Activated T-cell treated with anti-CD3 and anti-CD28 coated beads, Interleukin-2, amount 50 U/mL, for 1 hour (primary cell): ENCODE measurements around the gene CBS.
"Not testable (repeated sequence)": the region's sequence is repeated elsewhere in the genome, so short reads cannot be mapped to it uniquely, and the experiment has no call there.

Source experiments
- DNase-seq: peaks from one replicate; pipeline ENCODE4 v3.0.0-alpha.2; 2020

The CBS gene

DNA sequence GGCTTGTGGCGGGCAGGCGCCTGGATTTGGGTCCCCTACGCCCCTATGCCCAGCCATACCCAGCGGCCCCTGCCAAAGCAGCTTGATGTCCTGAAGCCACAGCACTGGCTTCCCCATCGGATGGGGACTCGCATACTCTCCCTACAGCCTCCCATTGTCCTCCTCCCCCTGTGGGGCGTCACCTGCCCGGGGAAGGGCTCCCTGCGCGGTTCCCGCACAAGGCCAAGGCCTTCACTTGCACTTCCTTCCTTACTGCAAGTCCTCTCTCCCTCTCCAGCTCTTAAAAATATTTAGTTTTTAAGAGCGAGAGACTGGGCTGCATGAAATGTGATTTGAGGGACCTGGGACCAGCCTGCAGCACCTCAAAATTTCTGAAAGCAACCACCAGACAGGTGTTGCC, 8.9 kb downstream of the CBS start:
- DNase-seq = not testable (repeated sequence)

DNA sequence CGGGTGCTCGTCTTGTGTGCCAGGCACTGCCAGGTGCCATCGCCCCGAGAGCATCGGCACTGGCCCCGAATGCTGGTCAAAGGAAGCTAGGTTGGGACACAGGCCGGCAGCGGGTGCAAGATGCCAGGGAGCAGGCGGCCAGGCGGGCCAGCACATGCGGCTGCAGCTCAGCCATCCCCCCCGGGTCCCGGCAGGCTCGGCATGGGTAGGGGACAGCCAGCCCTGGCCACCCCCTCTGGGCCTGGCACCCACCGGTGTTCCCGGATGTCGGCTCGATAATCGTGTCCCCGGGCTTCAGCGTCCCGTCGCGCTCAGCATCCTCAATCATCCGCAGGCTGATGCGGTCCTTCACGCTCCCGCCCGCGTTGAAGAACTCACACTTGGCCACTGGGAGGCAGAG, 9.6 kb downstream of the CBS start:
- DNase-seq = not testable (repeated sequence)

DNA sequence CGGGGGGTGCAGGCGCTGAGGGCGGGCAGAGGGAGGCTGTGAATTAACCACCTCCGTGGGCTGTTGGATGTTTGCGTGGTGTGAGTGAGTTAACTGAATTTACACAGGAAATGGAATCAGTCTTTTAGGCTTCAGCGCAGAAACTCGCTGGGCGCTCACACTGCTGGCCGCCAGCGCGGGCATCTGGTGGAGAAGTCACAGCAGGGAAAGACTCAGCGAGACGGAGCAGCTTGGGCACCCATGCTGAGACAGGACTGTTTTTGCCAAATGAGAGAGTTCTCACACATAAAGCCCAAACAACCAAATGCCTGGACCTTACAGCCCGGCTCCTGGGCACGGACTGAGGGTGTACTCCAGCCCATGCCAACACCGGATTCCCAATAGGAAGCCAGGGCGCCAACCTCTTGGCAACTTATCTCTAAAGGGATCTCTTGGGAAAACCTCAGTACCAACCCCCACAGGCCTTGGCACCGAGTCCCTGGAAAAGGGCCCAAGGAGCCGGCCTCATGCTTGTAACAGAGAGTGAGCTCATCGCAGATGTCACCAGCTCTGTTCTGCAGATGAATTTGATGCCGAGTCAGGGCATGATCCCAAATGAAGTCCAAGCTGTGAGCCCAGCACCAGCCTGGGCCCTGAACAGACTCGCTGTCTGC, 11.2 kb downstream of the CBS start:
- DNase-seq = not testable (repeated sequence)

GRCh38 chr21:43062955-43063664, 12.5 kb downstream of the CBS start:
- not testable (repeated sequence) for DNase-seq

GRCh38 chr21:43053112-43053511, 22.5 kb downstream of the CBS start:
- DNase-seq = not testable (repeated sequence)

GRCh38 chr21:43045876-43046821, 29.5 kb downstream of the CBS start:
- DNase-seq = not testable (repeated sequence)

DNA sequence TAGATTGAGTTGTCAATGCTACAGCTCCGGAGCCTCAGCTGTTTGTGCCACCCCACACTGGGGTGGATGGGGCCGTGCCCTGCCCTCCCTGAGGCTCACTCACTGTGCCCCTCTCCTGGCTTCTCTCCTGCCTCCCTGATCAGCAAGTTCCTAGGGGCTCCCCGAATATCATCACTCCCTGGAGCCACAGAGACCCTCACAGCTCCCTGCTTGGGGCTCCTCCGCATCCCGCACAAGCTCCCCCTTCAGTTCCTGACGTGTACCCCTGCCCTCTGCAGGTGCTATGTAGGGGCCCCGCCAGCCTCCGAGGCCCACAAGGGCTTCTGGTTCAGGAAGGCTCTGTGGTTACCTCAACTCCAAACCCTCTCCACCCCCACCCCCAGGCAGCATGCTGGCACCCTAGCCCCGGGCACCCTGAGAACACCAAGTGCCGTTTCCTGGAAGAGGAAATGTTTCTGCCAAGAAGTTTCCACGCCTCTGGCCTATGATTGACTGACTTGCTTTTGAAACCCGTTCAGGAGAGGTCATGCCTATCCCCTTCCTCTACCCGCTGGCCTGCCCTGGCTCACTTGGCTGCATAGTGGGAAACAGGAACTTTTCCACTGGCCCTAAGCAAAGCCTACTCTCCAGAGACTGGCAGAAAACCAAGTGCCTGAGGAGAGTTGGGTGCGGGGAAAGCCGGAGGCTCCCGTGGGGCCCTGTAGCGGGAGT, 30.3 kb downstream of the CBS start:
- DNase-seq = not testable (repeated sequence)

GRCh38 chr21:43044547-43044946, 31.1 kb downstream of the CBS start:
- DNase-seq = not testable (repeated sequence)

DNA sequence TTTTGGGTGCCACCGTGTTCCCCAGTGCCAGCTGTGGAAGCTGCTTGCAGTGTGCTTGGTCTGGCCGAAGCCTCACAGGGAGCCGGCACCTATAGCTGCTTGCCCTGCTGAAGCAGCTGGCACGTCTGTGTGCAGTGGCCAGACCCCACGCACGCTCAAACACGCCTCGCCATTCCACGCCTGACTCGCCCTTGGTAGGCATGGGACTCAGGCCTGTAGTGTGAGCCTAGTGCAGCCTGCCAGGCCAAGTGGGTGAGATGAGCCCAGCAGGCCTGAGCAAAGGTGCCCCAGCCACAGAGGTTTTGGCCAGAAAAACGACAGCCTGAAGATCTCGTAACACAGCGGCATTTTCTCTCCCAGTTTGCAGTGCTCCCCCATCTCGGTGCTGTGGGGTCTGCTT, 32.3 kb downstream of the CBS start:
- not testable (repeated sequence) for DNase-seq

- not testable (repeated sequence) for DNase-seq
Measured at GRCh38 chr21:43042169-43042568, 33.5 kb downstream of the CBS start.

DNA sequence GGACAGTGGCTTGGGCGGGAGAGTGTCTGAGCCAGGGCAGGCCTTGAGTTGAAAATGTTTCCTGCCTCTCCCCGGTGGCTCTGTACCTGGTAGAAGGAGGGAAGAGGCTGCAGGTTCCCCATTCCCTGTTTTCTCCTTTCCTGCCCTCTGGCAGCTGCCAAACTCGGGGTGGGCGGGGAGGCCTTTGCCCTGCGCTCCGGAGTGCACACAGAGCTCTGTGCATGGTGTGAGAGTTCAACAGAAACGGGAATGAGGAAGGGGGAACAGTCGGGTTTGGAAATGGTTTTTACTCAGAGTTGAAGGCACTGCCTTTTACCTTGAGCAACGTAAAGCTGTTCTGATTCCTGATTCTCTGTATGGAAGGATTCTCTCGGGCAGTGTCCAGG, 37.0 kb downstream of the CBS start:
- not testable (repeated sequence) for DNase-seq

- not testable (repeated sequence) for DNase-seq
Measured at GRCh38 chr21:43037918-43038658, 37.5 kb downstream of the CBS start.

GRCh38 chr21:43036889-43037288, 38.7 kb downstream of the CBS start:
- DNase-seq = not testable (repeated sequence)

DNA sequence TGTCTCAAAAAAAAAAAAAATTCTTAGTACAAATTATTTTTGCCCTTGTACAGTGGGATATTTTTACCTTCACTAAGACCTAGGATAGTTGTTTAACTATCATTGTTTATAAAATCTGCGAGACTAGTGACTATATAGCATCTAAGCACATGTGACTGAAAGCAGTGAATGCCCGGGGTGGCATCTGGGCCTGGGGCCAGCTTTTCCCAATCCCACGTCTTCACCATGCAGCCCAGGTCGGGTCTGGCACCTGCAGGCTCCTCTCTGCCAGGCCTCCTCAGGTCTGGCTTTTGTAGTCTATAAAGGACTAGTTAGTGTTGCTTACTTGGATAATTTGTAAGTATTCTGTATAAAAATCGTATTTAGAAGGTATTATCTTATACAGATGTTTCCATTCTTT, 40.8 kb downstream of the CBS start:
- DNase-seq = no peak

DNA sequence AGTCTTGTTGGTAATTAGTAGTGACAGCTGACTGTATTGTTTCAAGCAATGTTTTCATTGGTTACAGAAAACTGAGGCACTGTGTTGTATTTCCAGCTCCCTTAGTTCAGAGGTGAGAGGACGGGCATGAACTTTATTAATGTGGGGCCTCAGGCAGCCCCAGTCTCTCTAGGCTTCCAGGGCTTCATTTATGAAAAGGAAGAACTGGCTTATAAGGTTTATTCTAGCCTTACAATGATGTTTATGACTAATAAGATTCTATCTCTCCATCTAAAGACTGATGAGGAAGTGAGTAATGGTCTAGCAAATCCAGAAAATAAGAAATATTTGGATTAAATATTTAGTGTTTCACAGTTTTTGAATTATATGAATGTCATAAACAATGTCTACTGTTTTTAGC, 41.5 kb downstream of the CBS start:
- DNase-seq = no peak

GRCh38 chr21:43031121-43031619, 44.5 kb downstream of the CBS start:
- DNase-seq = no peak

DNA sequence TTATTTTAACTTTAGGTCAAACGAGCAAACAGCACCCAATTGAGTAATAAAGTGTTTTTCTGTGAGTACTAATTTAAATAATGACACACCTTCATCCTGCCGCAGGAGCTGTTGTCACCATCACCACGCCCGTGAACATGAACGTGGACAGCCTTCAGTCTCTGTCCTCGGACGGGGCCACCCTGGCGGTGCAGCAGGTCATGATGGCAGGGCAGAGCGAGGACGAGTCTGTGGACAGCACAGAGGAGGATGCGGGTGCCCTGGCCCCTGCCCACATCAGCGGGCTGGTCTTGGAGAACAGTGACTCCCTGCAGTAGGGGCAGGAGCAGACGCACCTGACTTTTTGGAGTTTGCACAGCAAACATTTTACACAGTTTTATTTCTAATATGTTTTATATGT, 45.9 kb downstream of the CBS start:
- DNase-seq = no peak

GRCh38 chr21:43027846-43028731, 47.5 kb downstream of the CBS start:
- no peak for DNase-seq

DNA sequence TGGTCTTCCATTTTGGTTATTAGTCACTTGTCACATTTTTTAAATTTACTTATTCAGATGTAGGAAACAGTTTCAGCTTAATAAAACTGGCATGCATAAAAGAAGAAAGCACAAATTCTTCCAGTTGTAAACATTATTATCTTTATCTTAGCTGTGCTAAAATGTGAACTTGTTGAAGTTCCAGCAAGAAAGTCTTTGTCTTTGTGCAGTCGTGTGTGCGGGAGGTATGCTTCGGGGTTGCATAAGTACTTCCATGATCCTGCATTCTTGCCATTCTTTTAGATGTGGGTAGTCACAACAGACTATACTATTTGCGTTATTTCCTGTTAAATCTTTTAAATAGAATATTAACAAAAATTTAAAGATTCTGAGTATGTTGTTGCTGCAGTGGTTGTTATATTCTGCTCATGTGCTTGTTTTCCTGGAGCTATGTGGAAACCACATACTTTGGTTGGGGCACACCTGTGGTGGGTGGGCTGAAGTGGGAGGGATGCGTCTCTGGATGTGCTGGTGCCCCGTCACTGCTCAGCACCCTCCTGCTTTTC, 49.9 kb downstream of the CBS start:
- no peak for DNase-seq

GRCh38 chr21:43024439-43025136, 51.0 kb downstream of the CBS start:
- no peak for DNase-seq
